Endothelial cell of umbilical vein (primary cell): ENCODE measurements around the gene GEMIN5. TPM values are rescaled to one million over a fixed set of nuclear protein-coding genes. Genes with fewer than 3 reads are reported as not detected.

Experiments used
- BruUV-seq: library from RNA; stranded (reverse); fragments of 400-500 nt; replicated peaks from 2 replicates; lab custom pipeline; 2021; lab: Mats Ljungman, UMichigan
- CTCF ChIA-PET: fragments of 300-600, 350-600 bp; sonication (Branson Sonifier 250); formaldehyde crosslinking; loops from one replicate; lab custom pipeline; 2021; ENCODE audit warnings: antibody characterized with exemption, inconsistent platforms; lab: Charles Lee
- POLR2A ChIA-PET: fragments of 300-600, 350-600 bp; sonication (Branson Sonifier 250); formaldehyde crosslinking; loops from one replicate; lab custom pipeline; 2021; ENCODE audit warnings: antibody characterized with exemption, inconsistent platforms; lab: Charles Lee
- DNase-seq: peaks from one replicate; pipeline ENCODE4 v3.0.0-alpha.2; 2011; ENCODE audit warnings: low read depth, low spot score
- FAIRE-seq: peaks from 2 replicates; lab custom pipeline; 2011; peaks lifted over from hg19 to GRCh38; lab: Jason Lieb, UNC
- H2AFZ ChIP-seq: 2 replicates; pipeline ENCODE4 v1.6.0; 2012; ENCODE audit warnings: low read depth, low read length, control low read depth, inconsistent platforms
- H3K27ac ChIP-seq: 2 replicates; pipeline ENCODE4 v1.5.1; 2011; ENCODE audit warnings: low read depth, mild to moderate bottlenecking, control low read depth, low read length, moderate library complexity; ENCODE audit not compliant: insufficient read depth
- H3K27me3 ChIP-seq, 2 experiments: 2 replicates each; pipeline versions ENCODE4 v1.6.0 to v1.6.1; 2011; ENCODE audit warnings: low read length in 2 of 2, mixed read lengths in 1 of 2; ENCODE audit not compliant: control insufficient read depth in 2 of 2, insufficient read depth in 2 of 2
- H3K36me3 ChIP-seq, 2 experiments: 2 replicates in 1 of 2; 3 replicates in 1 of 2; pipeline ENCODE4 v1.5.1; 2011; ENCODE audit warnings: low read length in 2 of 2, mild to moderate bottlenecking in 1 of 2, moderate library complexity in 1 of 2; ENCODE audit not compliant: control insufficient read depth in 2 of 2, insufficient read depth in 2 of 2; ENCODE audit errors: extremely low read depth in 1 of 2
- H3K4me1 ChIP-seq: 3 replicates; pipeline ENCODE4 v1.5.1; 2011; ENCODE audit warnings: mild to moderate bottlenecking, low read length; ENCODE audit not compliant: control insufficient read depth, insufficient read depth; ENCODE audit errors: extremely low read depth
- H3K4me2 ChIP-seq: 2 replicates; pipeline ENCODE4 v1.6.1; 2011; ENCODE audit warnings: low read length, control low read depth, mixed read lengths; ENCODE audit not compliant: insufficient read depth
- H3K4me3 ChIP-seq, 3 experiments: fragments of 200-600 bp in 1 of 3; sonication (generic), shearing (Covaris generic) in 1 of 3; replicated peaks in 1 of 3; 2 replicates each; pipeline ENCODE4 v1.5.1; 2011 to 2016; ENCODE audit warnings: control low read depth in 3 of 3, low read length in 3 of 3, mild to moderate bottlenecking in 2 of 3, inconsistent platforms in 1 of 3, low read depth in 1 of 3, moderate library complexity in 1 of 3; ENCODE audit not compliant: insufficient read depth in 1 of 3
- H3K79me2 ChIP-seq: 2 replicates; pipeline ENCODE4 v1.6.0; 2012; ENCODE audit warnings: low read length, inconsistent platforms; ENCODE audit not compliant: control insufficient read depth, insufficient read depth
- H3K9ac ChIP-seq: replicated peaks from 2 replicates; pipeline ENCODE3; 2011; ENCODE audit warnings: low read length, control low read depth; ENCODE audit not compliant: insufficient read depth; ENCODE audit errors: extremely low read depth
- H3K9me1 ChIP-seq: replicated peaks from 3 replicates; pipeline ENCODE4 v1.6.0; 2011; ENCODE audit warnings: mild to moderate bottlenecking, low read length; ENCODE audit not compliant: control insufficient read depth, insufficient read depth; ENCODE audit errors: extremely low read depth
- H3K9me3 ChIP-seq: replicated peaks from 2 replicates; pipeline ENCODE4 v1.5.1; 2012; ENCODE audit warnings: low read length, inconsistent platforms; ENCODE audit not compliant: control insufficient read depth, insufficient read depth
- H4K20me1 ChIP-seq: replicated peaks from 2 replicates; pipeline ENCODE3; 2011; ENCODE audit warnings: mild to moderate bottlenecking, low read length; ENCODE audit not compliant: control insufficient read depth, insufficient read depth; ENCODE audit errors: extremely low read depth
- CTCF ChIP-seq, 2 donors: IDR thresholded peaks; 1 replicate in 1 of 2; 2 replicates in 1 of 2; pipeline ENCODE4 v1.5.1; 2011; ENCODE audit warnings: low read length in 2 of 2, mild to moderate bottlenecking in 2 of 2, moderate library complexity in 2 of 2, control low read depth in 1 of 2, inconsistent platforms in 1 of 2, low read depth in 1 of 2; ENCODE audit not compliant: insufficient read depth in 1 of 2; ENCODE audit errors: extremely low read depth in 1 of 2
- FOS ChIP-seq: IDR thresholded peaks from 2 replicates; pipeline ENCODE4 v1.6.1; 2011; ENCODE audit warnings: mild to moderate bottlenecking, low read length, moderate library complexity, borderline replicate concordance; ENCODE audit not compliant: insufficient read depth
- GATA2 ChIP-seq: IDR thresholded peaks from 2 replicates; pipeline ENCODE4 v1.7.0; 2011; ENCODE audit warnings: low read depth, mild to moderate bottlenecking, moderate library complexity, mixed read lengths, low read length; ENCODE audit not compliant: insufficient read length, insufficient read depth
- dilution Hi-C: fragments of 300-500 bp; cut with MboI; formaldehyde crosslinking; loops from one replicate; pipeline ENCODE4 v1.15.0; 2019; ENCODE audit warnings: low sequenced_read_pairs; ENCODE audit not compliant: extremely low pct_ligation_motif_present
- intact Hi-C: fragments of 100-400 bp; cut with micrococcal nuclease; formaldehyde crosslinking; loops from one replicate; pipeline ENCODE4 v1.10.0; 2022
- polyA plus RNA-seq, 4 experiments: library from polyadenylated mRNA; depleted of rRNA in 3 of 4; stranded (reverse) in 3 of 4; unstranded in 1 of 4; fragments of >200 nt; gene quantifications; 2 replicates each; pipeline versions ENCODE4 v1.2.1 to v1.2.3, GENCODE V29; 2011 to 2012; ENCODE audit warnings: missing spikeins in 1 of 4
- total RNA-seq: library from RNA; stranded (reverse); gene quantifications from 2 replicates; pipeline ENCODE4 v1.2.3, GENCODE V29; 2021

Gene GEMIN5
- total and polyA plus RNA-seq, 2 donors (not counting 3 experiments of a cell fraction or from before 2014, with no cell fraction given): 7.2 to 23.1 TPM

GRCh38 chr5:154849264-154849785 is 88.7 kb downstream of the GEMIN5 start:
- H3K9ac ChIP-seq: peak overlapping the region; percentile 6
- dilution Hi-C loops: no loop called here
- CTCF ChIA-PET: no interaction called here
- BruUV-seq: no TSS peak
- no peaks in the 10 kb centered on the region for H3K9me1 ChIP-seq
- H3K4me2 ChIP-seq: no peak overlapping the region
- H3K4me1 ChIP-seq: peaks cover 19% of the 10 kb centered on the region
- intact Hi-C loops: no loop called here
- H3K27ac ChIP-seq: no peak overlapping the region
- H2AFZ ChIP-seq: no peak overlapping the region
- POLR2A ChIA-PET: no interaction called here
- FAIRE-seq: no peak
- H3K9me3 ChIP-seq: no peaks in the 10 kb centered on the region
- H3K4me3 ChIP-seq: no peak overlapping the region
- no peaks in the 10 kb centered on the region for H3K79me2 ChIP-seq
- DNase-seq: no peak
- TF ChIP-seq FOS: no peak
- no peaks in the 10 kb centered on the region for H3K36me3 ChIP-seq
- H3K27me3 ChIP-seq: no peaks in the 10 kb centered on the region
- H4K20me1 ChIP-seq: no peaks in the 10 kb centered on the region

DNA sequence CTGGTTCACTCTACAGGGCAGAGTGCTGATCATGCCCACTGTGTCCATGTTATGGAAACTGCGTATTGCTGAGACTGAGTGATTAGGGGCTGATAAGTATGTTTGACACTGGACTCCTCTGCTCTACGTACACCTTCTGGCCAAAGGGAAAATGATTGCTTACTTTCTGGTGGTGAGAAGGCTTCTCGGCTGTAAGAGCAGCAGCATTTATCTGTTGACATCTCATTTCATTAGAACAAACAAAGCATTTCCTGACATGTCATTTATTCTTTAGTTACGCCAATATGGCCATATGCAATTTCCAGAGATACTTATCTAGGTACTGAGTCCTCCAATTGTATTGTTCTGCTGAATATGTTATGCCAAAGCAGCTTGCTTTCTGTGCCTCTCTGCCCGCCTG is 93.2 kb downstream of the GEMIN5 start:
- TF ChIP-seq CTCF (IDR thresholded peaks at IDR 0.05; ENCODE audit: extremely low read depth in 1 of 2, insufficient read depth in 1 of 2, low read depth in 1 of 2, low read length in 2 of 2): no peak
- peak; percentile 70 for TF ChIP-seq GATA2

More for the DNA sequence above, 93.2 kb downstream of the GEMIN5 start:
- H4K20me1 ChIP-seq: no peaks in the 10 kb centered on the region
- no peaks in the 10 kb centered on the region for H3K9me1 ChIP-seq
- H3K27me3 ChIP-seq: no peaks in the 10 kb centered on the region
- CTCF ChIA-PET: interaction anchor here (1.0 to 1.9 kb wide), 4 partner anchors 10 to 159 kb away, joined by 3 to 5 read pairs (median 4); no protein-coding TSS in a partner anchor
- H2AFZ ChIP-seq: peak overlapping the region; percentile 15
- POLR2A ChIA-PET: interaction anchor here (0.6 kb wide), 1 partner anchor 56 kb away, joined by 3 read pairs; no protein-coding TSS in a partner anchor
- peak; percentile 87 for FAIRE-seq
- H3K9me3 ChIP-seq: no peaks in the 10 kb centered on the region
- H3K4me1 ChIP-seq: peaks cover 9% of the 10 kb centered on the region
- no TSS peak for BruUV-seq
- peak; percentile 68 for DNase-seq
- H3K4me3 ChIP-seq: no peak overlapping the region
- dilution Hi-C loops: no loop called here
- H3K27ac ChIP-seq: no peak overlapping the region
- no peak overlapping the region for H3K9ac ChIP-seq
- no peaks in the 10 kb centered on the region for H3K36me3 ChIP-seq
- peak overlapping the region; percentile 9 for H3K4me2 ChIP-seq
- intact Hi-C loops: loop anchor here (1.0 kb wide), 1 partner anchor 10 kb away; no protein-coding TSS in a partner anchor
- no peaks in the 10 kb centered on the region for H3K79me2 ChIP-seq
